Measurements from ENCODE around the gene SPRR2D.

Gene SPRR2D
- 0 reads per million in 3 donors for total RNA-seq

GRCh38 chr1:153040950-153041631, at the start of gene SPRR2D:
SPRR2D (minus strand) TSS chr1:153041120; CDS start chr1:153040346, 774 bp downstream.
- Histone ChIP-seq H3K36me3 (ENCODE audit: control insufficient read depth, insufficient read depth, low read length) (no peaks in the 10 kb centered on the region), H3K4me3 (ENCODE audit: insufficient read depth, low read depth, low read length, poor library complexity, severe bottlenecking) (no peak within 1 kb of the TSS), H3K27ac (ENCODE audit: insufficient read depth, low read length, poor library complexity, severe bottlenecking) (no peak within 1 kb of the TSS), H3K27me3 (replicated peaks; ENCODE audit: control insufficient read depth, insufficient read depth, low read length, poor library complexity, severe bottlenecking) (no peaks in the 10 kb centered on the region), H3K4me1 (ENCODE audit: control insufficient read depth, insufficient read depth, low read length, poor library complexity, severe bottlenecking) (no peaks in the 10 kb centered on the region), H3K9me3 (ENCODE audit: control insufficient read depth, low read length) (no peaks in the 10 kb centered on the region)
- DNase-seq = no peak

DNA sequence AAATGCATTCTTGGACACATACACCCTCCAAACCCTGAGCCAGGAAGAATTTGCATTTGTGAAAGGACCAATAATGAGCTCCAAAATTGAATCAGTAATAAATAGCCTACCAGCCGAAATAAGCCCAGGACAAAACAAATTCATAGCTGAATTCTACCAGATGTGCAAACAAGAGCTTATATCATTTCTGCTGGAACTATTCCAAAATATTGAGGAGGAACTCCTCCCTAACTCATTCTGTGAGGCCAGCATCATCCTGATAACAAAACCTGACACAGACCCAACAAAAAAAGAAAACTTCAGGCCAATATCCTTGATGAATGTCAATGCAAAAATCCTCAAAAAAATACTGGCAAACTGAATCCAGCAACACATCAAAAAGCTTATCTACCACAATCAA, 46.7 kb upstream of the SPRR2D start:
- no peaks in the 10 kb centered on the region for H3K9me3 ChIP-seq (ENCODE audit: control insufficient read depth, low read length)
- no peak overlapping the region for H3K4me3 ChIP-seq (ENCODE audit: insufficient read depth, low read depth, low read length, poor library complexity, severe bottlenecking)
- no peak overlapping the region for H3K27ac ChIP-seq (ENCODE audit: insufficient read depth, low read length, poor library complexity, severe bottlenecking)
- no peaks in the 10 kb centered on the region for H3K36me3 ChIP-seq (ENCODE audit: control insufficient read depth, insufficient read depth, low read length)
- no peaks in the 10 kb centered on the region for H3K27me3 ChIP-seq (replicated peaks; ENCODE audit: control insufficient read depth, insufficient read depth, low read length, poor library complexity, severe bottlenecking)
- no peaks in the 10 kb centered on the region for H3K4me1 ChIP-seq (ENCODE audit: control insufficient read depth, insufficient read depth, low read length, poor library complexity, severe bottlenecking)
- no peak for DNase-seq

DNA sequence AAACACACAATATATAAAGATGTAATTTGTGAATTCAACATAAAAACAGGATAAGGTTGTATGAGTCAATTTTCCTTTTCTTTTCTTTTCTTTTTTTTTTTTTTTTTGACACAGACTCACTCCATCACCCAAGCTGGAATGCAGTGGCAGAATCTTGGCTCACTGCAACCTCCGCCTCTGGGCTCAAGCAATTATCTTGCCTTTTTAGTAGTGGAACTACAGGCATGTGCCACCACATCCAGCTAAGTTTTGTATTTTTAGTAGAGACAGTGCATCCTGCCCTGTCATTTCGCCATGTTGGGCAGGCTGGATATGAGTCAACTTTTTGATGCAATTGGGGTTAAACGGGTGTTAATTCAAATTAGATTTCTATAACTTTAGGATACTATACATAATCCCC, 40.8 kb upstream of the SPRR2D start:
- Histone ChIP-seq H3K4me1 (ENCODE audit: control insufficient read depth, insufficient read depth, low read length, poor library complexity, severe bottlenecking) (no peaks in the 10 kb centered on the region), H3K27ac (ENCODE audit: insufficient read depth, low read length, poor library complexity, severe bottlenecking) (no peak overlapping the region), H3K4me3 (ENCODE audit: insufficient read depth, low read depth, low read length, poor library complexity, severe bottlenecking) (no peak overlapping the region), H3K9me3 (ENCODE audit: control insufficient read depth, low read length) (no peaks in the 10 kb centered on the region), H3K27me3 (replicated peaks; ENCODE audit: control insufficient read depth, insufficient read depth, low read length, poor library complexity, severe bottlenecking) (no peaks in the 10 kb centered on the region), H3K36me3 (ENCODE audit: control insufficient read depth, insufficient read depth, low read length) (no peaks in the 10 kb centered on the region)
- DNase-seq = no peak

DNA sequence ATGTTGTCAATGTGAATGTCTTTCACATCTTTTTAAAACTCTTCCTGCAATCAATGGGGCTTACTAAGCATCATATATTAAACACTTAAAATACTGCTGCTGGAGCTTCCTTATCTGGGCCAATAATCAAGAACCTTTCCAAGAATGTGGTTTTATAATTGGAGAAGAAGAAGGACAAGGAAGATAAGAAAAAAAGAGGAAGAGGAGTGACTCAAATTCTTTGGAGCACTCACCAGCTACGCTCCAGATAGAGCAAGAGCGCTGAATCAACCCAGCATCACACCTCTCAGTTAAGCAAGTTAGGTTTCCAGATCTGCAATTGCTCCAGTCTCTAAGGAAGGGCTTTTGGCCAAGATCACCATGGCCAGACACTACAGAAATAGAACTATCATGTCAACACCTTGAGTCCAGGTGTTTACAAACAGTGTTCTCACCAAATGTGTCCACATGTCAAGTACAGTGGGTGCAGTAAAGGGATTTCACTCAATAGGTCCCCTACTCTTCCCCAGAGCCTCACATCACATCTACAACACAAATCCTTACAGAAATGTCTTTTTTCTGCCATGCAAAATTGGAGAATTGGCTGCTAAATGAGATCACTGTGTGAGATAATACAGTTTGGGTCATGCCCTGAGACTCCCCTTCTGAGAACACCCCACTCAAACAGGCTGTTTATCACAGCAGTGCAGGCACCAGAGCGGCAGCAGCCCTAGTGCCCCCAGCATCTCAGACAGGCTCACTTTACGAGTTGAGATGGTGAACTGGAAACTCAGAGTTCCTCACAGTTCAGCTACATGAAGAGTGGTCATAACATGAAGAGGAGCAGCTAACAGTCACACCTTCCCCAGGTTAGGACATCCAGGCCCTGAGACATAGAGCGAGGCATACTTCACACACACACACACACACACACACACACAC, 32.1 kb upstream of the SPRR2D start:
- no peak for DNase-seq
- no peak overlapping the region for H3K27ac ChIP-seq (ENCODE audit: insufficient read depth, low read length, poor library complexity, severe bottlenecking)
- peaks cover 2% of the 10 kb centered on the region for H3K27me3 ChIP-seq (replicated peaks; ENCODE audit: control insufficient read depth, insufficient read depth, low read length, poor library complexity, severe bottlenecking)
- H3K4me3 ChIP-seq (ENCODE audit: insufficient read depth, low read depth, low read length, poor library complexity, severe bottlenecking) = no peak overlapping the region
- no peaks in the 10 kb centered on the region for H3K9me3 ChIP-seq (ENCODE audit: control insufficient read depth, low read length)
- H3K4me1 ChIP-seq (ENCODE audit: control insufficient read depth, insufficient read depth, low read length, poor library complexity, severe bottlenecking) = no peaks in the 10 kb centered on the region
- H3K36me3 ChIP-seq (ENCODE audit: control insufficient read depth, insufficient read depth, low read length) = no peaks in the 10 kb centered on the region

- H3K27ac ChIP-seq (ENCODE audit: insufficient read depth, low read length, poor library complexity, severe bottlenecking) = no peak within 1 kb of the TSS
Measured at GRCh38 chr1:153071511-153071910, 30.6 kb upstream of the SPRR2D start, which contains the start of gene SPRR2B. SPRR2B (minus strand) TSS chr1:153071611; CDS start chr1:153070839, 772 bp downstream.

DNA sequence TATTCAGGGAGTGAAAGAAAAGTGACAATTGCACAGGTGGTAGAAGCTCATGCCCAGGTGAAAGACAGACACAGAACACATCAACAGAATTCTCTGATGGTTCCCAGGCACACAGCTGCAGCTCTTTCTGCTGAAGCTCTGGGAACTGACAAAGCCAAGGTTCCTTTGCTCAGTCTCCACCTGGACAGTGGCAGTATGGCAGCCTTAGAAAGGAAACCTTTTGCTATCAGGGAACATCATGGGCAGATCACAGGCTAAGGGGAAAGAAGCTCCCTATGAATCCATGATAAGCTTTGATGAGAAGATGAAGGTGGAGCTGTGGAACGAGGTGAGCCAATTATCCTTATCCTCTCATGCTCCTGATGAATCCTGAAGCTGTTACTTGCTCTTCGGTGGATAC, 29.3 kb upstream of the SPRR2D start:
- H3K27ac ChIP-seq (ENCODE audit: insufficient read depth, low read length, poor library complexity, severe bottlenecking) = no peak overlapping the region
- H3K4me1 ChIP-seq (ENCODE audit: control insufficient read depth, insufficient read depth, low read length, poor library complexity, severe bottlenecking) = no peaks in the 10 kb centered on the region
- peaks cover 2% of the 10 kb centered on the region for H3K27me3 ChIP-seq (replicated peaks; ENCODE audit: control insufficient read depth, insufficient read depth, low read length, poor library complexity, severe bottlenecking)
- H3K9me3 ChIP-seq (ENCODE audit: control insufficient read depth, low read length) = no peaks in the 10 kb centered on the region
- H3K4me3 ChIP-seq (ENCODE audit: insufficient read depth, low read depth, low read length, poor library complexity, severe bottlenecking) = no peak overlapping the region
- no peak for DNase-seq
- no peaks in the 10 kb centered on the region for H3K36me3 ChIP-seq (ENCODE audit: control insufficient read depth, insufficient read depth, low read length)

More at GRCh38 chr1:153071511-153071910, 30.6 kb upstream of the SPRR2D start, which contains the start of gene SPRR2B:
- H3K36me3 ChIP-seq (ENCODE audit: control insufficient read depth, insufficient read depth, low read length) = no peaks in the 10 kb centered on the region
- peaks cover 2% of the 10 kb centered on the region for H3K27me3 ChIP-seq (replicated peaks; ENCODE audit: control insufficient read depth, insufficient read depth, low read length, poor library complexity, severe bottlenecking)
- H3K4me1 ChIP-seq (ENCODE audit: control insufficient read depth, insufficient read depth, low read length, poor library complexity, severe bottlenecking) = no peaks in the 10 kb centered on the region
- H3K9me3 ChIP-seq (ENCODE audit: control insufficient read depth, low read length) = no peaks in the 10 kb centered on the region
- DNase-seq = no peak
- no peak within 1 kb of the TSS for H3K4me3 ChIP-seq (ENCODE audit: insufficient read depth, low read depth, low read length, poor library complexity, severe bottlenecking)

DNA sequence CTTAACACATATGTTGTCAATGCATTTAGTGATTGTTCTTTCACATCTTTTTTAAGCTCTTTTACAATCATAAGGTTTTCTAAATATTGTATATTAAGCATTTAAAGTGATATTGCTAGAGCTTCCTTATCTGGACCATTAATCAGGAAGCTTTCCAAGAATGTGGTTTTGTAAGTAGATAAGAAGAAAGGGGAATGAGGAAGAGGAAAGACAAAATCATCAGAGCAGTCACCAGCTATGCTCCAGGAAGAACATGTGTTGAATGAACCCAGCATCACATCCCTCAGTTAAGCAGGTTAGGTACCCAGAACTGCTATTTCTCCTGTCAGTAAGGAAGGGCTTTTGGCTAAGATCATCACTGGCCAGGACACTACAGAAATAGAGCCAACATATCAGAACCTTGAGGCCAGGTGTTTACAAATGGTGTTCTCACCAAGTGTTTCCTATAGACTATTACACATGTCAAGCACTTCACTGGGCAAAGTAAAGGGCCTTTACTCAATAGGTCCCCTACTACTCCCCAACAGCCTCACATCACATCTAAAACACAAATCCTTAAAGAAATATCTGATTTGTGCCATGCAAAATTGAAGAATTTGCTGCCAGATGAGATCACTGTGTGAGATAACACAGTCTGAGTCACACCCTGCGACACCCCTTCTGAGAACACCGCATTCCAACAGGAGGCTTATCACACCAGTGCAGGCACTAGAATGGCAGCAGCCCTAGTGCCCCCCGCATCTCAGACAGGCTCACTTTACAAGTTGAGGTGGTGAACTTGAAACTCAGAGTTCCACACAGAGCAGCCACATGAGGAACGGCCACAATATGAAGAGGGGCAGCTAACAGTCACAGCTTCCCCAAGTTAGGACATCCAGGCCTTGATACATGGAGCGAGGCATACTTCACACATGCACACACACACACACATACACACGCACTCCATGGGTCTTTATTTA, 18.2 kb upstream of the SPRR2D start:
- no peak for DNase-seq
- no peaks in the 10 kb centered on the region for H3K4me1 ChIP-seq (ENCODE audit: control insufficient read depth, insufficient read depth, low read length, poor library complexity, severe bottlenecking)
- no peaks in the 10 kb centered on the region for H3K27me3 ChIP-seq (replicated peaks; ENCODE audit: control insufficient read depth, insufficient read depth, low read length, poor library complexity, severe bottlenecking)
- H3K9me3 ChIP-seq (ENCODE audit: control insufficient read depth, low read length) = no peaks in the 10 kb centered on the region
- H3K36me3 ChIP-seq (ENCODE audit: control insufficient read depth, insufficient read depth, low read length) = no peaks in the 10 kb centered on the region
- no peak overlapping the region for H3K27ac ChIP-seq (ENCODE audit: insufficient read depth, low read length, poor library complexity, severe bottlenecking)
- H3K4me3 ChIP-seq (ENCODE audit: insufficient read depth, low read depth, low read length, poor library complexity, severe bottlenecking) = no peak overlapping the region

- DNase-seq = no peak
- Histone ChIP-seq H3K4me3 (ENCODE audit: insufficient read depth, low read depth, low read length, poor library complexity, severe bottlenecking) (no peak overlapping the region), H3K4me1 (ENCODE audit: control insufficient read depth, insufficient read depth, low read length, poor library complexity, severe bottlenecking) (no peaks in the 10 kb centered on the region), H3K27me3 (replicated peaks; ENCODE audit: control insufficient read depth, insufficient read depth, low read length, poor library complexity, severe bottlenecking) (no peaks in the 10 kb centered on the region), H3K9me3 (ENCODE audit: control insufficient read depth, low read length) (no peaks in the 10 kb centered on the region), H3K27ac (ENCODE audit: insufficient read depth, low read length, poor library complexity, severe bottlenecking) (no peak overlapping the region), H3K36me3 (ENCODE audit: control insufficient read depth, insufficient read depth, low read length) (no peaks in the 10 kb centered on the region)
Measured at GRCh38 chr1:153058154-153058553, 17.2 kb upstream of the SPRR2D start.

- H3K27me3 ChIP-seq (replicated peaks; ENCODE audit: control insufficient read depth, insufficient read depth, low read length, poor library complexity, severe bottlenecking) = no peaks in the 10 kb centered on the region
- no peaks in the 10 kb centered on the region for H3K4me1 ChIP-seq (ENCODE audit: control insufficient read depth, insufficient read depth, low read length, poor library complexity, severe bottlenecking)
- no peaks in the 10 kb centered on the region for H3K36me3 ChIP-seq (ENCODE audit: control insufficient read depth, insufficient read depth, low read length)
- no peaks in the 10 kb centered on the region for H3K9me3 ChIP-seq (ENCODE audit: control insufficient read depth, low read length)
- no peak within 1 kb of the TSS for H3K27ac ChIP-seq (ENCODE audit: insufficient read depth, low read length, poor library complexity, severe bottlenecking)
- no peak for DNase-seq
- no peak within 1 kb of the TSS for H3K4me3 ChIP-seq (ENCODE audit: insufficient read depth, low read depth, low read length, poor library complexity, severe bottlenecking)
Measured at GRCh38 chr1:153057375-153057774, 16.5 kb upstream of the SPRR2D start, which contains the start of gene SPRR2A. SPRR2A (minus strand) TSS chr1:153057512; CDS start chr1:153056735, 777 bp downstream.
